ENCODE measurements around the gene RAG2.
"Not testable (repeated sequence)": the region's sequence is repeated elsewhere in the genome, so short reads cannot be mapped to it uniquely, and the experiment has no call there.

DNA sequence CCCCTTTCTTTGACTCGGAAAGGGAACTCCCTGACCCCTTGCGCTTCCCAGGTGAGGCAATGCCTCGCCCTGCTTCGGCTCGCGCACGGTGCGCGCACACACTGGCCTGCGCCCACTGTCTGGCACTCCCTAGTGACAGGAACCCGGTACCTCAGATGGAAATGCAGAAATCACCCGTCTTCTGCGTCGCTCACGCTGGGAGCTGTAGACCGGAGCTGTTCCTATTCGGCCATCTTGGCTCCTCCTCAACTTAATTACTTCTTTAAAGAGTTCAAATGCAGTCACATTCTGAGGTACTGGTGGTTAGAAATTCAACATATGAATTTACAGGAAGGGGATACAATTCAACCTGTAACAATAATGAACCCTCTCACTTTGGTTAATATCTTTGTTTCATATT, 40.6 kb downstream of the RAG2 start:
- TF ChIP-seq, protein P1, sequence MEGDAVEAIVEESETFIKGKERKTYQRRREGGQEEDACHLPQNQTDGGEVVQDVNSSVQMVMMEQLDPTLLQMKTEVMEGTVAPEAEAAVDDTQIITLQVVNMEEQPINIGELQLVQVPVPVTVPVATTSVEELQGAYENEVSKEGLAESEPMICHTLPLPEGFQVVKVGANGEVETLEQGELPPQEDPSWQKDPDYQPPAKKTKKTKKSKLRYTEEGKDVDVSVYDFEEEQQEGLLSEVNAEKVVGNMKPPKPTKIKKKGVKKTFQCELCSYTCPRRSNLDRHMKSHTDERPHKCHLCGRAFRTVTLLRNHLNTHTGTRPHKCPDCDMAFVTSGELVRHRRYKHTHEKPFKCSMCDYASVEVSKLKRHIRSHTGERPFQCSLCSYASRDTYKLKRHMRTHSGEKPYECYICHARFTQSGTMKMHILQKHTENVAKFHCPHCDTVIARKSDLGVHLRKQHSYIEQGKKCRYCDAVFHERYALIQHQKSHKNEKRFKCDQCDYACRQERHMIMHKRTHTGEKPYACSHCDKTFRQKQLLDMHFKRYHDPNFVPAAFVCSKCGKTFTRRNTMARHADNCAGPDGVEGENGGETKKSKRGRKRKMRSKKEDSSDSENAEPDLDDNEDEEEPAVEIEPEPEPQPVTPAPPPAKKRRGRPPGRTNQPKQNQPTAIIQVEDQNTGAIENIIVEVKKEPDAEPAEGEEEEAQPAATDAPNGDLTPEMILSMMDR (IDR thresholded peaks at IDR 0.05; ENCODE audit: low read depth, low read length), result not testable (repeated sequence)
- TF ChIP-seq POLR2A (IDR thresholded peaks at IDR 0.05; ENCODE audit: extremely low read depth, insufficient read length), result not testable (repeated sequence)
- TF ChIP-seq, protein P2, sequence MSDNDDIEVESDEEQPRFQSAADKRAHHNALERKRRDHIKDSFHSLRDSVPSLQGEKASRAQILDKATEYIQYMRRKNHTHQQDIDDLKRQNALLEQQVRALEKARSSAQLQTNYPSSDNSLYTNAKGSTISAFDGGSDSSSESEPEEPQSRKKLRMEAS (IDR thresholded peaks at IDR 0.05; ENCODE audit: low read depth, low read length), result not testable (repeated sequence)
